GM12875 (cell line): ENCODE results near the gene FBXO27.

Source experiments
- H3K4me3 ChIP-seq: one replicate; pipeline ENCODE4 v1.5.1; 2011; ENCODE audit warnings: low read depth, low read length, control low read depth
- TF ChIP-seq, protein P1 (sequence below): IDR thresholded peaks from 2 replicates; pipeline ENCODE4 v1.5.1; 2011; ENCODE audit warnings: low read depth, mild to moderate bottlenecking, control low read depth, inconsistent platforms, low read length, moderate library complexity, borderline replicate concordance; ENCODE audit not compliant: insufficient read depth

The FBXO27 gene

DNA sequence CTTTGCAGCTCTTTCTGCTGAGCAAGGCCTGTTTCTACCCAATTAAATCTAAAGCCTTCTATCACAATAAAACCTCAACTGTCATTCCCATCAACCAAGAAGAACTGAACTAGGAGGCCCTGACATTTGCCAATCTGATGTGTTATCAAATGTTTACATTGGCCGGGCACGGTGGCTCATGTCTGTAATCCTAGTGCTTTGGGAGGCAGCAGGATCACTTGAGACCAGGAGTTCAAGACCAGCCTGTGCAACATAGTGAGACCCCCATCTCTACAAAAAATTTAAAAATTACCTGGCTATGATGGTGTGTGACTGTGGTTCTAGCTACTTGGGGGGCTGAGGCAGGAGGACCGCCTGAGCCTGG is 54.0 kb downstream of the FBXO27 start:
- H3K4me3 ChIP-seq: no peak overlapping the region
- TF ChIP-seq, protein P1, sequence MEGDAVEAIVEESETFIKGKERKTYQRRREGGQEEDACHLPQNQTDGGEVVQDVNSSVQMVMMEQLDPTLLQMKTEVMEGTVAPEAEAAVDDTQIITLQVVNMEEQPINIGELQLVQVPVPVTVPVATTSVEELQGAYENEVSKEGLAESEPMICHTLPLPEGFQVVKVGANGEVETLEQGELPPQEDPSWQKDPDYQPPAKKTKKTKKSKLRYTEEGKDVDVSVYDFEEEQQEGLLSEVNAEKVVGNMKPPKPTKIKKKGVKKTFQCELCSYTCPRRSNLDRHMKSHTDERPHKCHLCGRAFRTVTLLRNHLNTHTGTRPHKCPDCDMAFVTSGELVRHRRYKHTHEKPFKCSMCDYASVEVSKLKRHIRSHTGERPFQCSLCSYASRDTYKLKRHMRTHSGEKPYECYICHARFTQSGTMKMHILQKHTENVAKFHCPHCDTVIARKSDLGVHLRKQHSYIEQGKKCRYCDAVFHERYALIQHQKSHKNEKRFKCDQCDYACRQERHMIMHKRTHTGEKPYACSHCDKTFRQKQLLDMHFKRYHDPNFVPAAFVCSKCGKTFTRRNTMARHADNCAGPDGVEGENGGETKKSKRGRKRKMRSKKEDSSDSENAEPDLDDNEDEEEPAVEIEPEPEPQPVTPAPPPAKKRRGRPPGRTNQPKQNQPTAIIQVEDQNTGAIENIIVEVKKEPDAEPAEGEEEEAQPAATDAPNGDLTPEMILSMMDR: no peak

DNA sequence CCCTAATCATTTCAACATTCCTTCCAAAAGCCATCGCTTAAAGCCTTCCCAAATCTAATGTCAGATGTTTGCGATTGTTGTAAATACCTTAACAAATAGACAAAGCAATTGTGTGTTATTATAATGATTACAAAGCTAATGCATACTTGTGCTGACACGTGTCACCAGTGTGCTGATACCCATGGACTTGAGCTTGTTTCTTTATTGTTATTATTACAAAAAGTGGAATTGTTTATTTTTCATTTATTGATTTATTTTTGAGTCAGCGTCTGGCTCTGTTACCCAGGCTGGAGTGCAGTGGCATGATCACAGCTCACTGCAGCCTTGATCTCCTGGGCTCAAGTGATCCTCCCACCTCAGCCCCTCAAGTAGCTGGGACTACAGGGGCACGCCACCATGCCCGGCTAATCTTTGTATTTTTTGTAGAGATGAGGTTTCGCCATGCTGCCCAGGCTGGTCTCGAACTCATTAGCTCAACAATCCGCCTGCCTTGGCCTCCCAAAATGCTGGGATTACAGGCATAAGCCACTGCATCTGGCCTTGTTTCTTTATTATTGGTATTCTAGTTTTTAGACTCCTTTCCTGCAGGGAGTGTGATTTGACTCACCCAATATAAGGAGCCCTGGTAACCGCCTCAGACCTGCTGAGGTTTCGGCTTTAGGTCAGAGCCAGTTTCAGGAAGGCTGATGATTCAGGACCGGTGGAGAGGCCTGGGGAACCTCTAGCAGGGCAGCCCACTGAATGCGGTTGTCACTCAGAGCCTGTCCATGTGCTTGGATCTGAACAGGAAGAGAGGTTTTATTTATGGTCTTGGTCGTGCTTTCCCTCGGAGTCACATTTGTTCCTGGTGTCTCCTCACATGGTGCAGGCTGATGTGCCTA is 54.7 kb downstream of the FBXO27 start:
- TF ChIP-seq, protein P1: no peak
- H3K4me3 ChIP-seq: no peak overlapping the region

- TF ChIP-seq, protein P1: no peak
- H3K4me3 ChIP-seq: peak overlapping the region; percentile 43
Measured at GRCh38 chr19:38975861-38976271, 56.5 kb downstream of the FBXO27 start.

DNA sequence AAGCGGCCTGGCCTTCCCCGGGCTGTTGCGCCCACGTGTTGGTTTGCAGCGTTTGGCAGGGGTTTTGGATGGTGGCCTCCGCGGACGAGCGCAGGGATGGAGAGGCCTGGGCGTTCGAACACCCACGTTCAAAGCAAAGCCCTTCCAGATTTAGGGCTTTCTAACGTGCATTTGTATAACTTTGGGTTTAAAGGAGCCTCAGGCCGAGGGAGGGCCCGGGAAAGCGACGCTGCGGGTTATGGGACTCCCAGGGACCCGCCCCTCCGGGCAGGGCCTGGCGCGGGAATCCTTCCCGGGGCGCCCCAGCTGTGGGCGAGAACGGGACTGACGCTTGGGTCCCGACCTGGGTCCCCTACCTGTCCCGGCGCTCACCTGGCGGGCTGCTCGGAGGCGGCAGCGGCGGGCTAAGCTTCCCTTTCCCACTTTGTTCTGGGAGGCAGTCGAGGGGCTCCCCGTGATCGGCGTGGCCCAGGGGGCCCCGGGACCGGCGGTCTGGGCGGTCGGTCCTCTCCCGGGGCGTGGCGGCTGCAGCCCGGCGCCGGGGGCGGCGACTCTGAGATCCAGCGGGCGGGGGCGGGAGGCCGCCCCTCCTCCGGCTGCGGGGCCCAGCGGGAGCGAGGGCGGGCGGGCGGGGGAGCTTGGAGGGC is 57.0 kb downstream of the FBXO27 start, which contains the start of gene FBXO17:
TSS of gene FBXO17 (minus strand) at position 529 of the 647 bp plus-strand sequence. CDS start 25,423 bp downstream, outside the sequence.
- TF ChIP-seq, protein P1: no peak
- H3K4me3 ChIP-seq: peak within 1 kb of the TSS; percentile 55

DNA sequence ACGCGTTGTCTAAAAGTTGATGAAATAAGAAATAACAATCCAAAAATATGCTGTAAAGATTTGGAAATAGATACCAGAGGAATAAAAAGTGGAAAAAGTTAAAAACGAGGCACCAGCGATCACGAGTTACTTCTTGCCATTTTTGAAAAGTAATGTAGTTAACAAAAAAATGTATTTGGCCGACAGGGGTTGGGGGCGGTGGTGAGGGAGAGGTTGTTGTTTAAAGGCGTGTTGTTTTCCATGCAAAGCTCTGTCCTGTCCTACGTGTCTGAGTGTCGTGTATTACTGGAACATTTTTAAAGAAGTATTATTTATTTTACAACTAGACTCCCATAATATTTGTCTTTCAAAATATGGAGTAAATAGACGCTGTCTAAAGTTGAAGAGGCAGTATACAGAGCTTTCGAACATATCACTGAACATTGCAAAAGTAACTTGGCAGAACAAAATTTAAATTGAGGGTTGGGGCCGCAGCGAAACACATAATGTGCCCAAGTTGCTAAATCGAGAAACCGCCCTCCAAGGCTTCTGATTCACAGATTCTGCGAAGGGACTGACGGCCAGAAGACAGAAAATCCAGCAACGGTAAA is 57.6 kb downstream of the FBXO27 start:
- TF ChIP-seq, protein P1: no peak
- H3K4me3 ChIP-seq: peak overlapping the region; percentile 55
